ENCODE data around the gene RAB11FIP2.

Gene RAB11FIP2

DNA sequence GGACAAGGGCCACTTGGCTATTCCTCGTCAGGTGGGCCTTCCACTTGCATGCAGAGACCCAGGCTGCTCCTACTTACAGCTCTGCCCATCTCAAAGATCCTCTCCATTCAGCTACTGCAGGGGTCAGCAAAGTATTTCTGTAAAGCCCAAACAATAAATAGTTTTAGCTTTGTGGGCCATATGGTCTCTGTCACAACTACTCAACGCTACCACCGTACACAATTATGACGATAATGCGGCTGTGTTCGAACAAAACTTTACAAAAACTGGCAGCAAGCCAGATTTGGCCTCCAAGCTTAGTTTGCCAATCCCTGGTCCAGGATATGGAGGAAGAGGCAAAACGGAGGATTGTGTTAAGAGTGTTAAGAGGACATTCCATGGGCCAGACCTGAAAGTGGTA, 12.8 kb downstream of the RAB11FIP2 start:
- no peak for DNase-seq

DNA sequence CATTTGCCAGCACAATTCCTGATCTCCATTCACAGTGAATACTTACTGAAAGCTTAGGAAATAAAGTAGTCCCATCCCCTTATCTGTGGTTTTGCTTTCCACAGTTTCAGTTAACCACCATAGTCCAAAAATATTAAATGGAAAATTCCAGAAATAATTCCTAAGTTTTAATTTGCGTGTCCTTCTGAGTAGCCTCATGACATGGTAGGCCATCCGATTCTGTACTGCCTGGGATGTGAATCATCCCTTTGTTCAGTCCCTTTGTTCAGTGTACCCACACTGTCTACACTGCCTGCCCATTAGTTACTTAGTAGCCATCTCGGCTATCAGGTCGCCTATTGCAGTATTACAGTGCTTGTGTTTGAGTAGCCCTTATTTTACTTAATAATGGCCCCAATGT, 14.2 kb downstream of the RAB11FIP2 start:
- DNase-seq = no peak

DNA sequence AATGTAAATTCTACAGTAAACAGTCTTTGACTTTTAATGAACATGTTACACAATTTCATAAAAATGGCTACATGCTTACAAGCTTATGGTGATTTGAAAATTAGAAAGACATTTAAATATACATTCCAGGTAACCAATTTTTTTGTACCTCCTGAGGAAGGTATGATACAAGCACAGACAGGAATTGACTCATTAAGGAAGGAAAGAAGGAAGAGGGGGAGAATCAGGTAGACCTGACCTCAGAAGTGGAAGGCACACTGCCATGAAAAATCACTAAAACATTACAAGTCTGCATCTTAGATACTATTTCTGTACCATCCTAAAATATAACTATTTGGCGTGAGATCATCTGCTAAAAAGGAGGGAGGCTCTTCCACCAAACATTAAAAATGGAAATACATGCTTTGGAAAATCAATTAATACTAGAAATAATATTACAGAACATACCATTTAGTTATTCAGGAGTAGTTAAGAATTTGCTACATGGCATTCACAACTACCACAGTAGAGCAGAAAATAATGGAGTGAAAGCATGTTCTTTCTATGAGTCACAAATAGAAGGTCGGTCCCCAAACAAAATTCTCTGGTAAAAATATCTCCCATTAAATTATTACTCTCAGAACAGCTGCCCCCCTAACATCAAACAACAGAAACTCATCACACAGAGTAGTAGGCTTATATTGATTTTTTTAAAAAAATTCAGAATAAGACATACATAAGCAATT, 15.2 kb downstream of the RAB11FIP2 start:
- no peak for DNase-seq

DNA sequence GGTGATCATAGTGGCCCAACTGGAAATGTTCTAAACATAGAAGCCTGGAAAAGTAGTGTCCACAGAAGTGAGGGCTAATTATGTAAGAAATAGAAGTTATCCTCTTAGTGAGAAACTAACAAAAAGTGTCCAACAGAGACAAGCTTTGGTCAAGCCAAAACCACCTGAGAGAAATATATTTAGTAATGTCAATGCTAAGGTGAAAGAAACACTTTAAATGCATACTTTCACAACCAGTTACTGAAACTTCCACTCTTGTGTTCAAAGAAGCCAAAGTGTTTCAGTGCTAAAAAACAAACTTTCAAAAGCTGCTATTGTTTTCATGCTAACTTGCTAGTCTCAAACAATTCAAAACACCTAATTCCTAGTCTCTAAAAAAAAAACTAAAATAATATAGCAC, 18.1 kb downstream of the RAB11FIP2 start:
- no peak for DNase-seq

DNA sequence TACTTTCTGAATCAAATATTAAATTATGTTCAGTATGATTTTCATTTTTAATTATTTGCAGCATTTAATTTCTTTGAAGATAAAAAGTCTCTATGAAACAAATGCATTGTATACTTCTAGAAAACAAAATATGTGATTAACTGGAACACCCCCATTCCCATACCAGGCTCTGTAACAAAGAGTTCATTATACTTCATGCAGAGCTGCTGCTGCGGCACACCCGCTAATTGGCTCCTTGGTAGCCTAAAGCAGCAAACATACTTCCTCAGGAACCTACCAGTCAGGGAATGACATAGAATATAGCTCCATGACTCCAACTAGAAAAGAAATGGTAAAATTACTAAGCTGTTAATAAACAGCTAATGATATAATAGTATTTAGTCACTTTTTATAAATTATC, 19.3 kb downstream of the RAB11FIP2 start:
- no peak for DNase-seq

DNA sequence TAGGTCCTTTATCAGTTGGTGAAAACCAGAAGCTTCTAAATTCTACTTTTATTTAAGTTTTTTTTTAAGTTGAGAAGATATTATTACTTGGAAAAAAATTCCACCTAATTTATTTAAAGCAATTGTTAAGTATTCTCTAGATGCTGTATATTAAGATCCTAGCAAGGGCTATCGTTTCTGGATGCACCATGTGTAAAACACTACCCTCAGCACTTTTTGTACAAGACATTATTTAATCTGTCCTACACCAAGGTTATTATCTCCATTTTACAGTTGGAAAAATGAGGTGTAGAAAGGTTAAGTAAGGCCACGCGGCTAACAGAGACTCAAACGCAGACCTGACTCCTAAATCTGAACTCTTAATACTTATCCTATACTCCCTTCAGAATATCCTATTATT, 19.8 kb downstream of the RAB11FIP2 start:
- DNase-seq = no peak

DNA sequence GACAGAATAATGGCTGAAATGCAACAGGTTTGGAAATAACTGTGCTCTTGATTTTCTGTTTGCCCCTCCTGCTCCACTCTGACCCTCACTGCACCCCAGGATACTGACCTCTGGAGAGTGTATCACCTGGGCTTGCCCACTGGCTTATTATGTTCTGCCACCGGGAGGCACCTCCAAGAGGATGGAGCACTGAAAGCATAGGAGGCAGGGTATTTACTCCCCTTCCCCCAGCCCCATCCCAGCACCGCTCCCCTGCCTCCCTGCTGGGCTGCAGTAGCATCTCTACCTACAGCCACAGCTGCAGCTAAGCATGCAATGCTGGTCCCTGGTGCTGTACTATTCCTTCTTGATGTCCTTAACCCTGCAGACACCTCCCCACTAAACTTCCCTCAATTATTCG, 26.4 kb downstream of the RAB11FIP2 start:
- no peak for DNase-seq

DNA sequence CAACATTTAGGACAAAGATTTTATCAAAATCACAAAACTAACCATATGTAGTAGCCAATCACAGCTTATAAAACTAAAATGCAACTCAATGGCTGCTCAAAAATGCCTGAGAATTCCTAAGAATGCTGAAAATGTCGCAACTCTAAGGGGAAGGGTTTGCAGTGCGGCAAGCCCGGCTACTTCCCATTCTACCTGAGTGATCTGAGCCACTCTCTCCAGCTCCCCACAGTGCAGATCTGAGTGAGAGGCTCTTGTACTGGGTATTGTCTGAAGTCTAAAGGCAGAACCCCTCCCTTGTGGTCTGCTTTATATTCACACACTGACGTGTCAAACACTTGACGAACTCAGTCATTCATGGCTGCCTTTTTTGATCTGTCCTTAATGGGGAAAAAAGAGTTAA, 28.9 kb downstream of the RAB11FIP2 start:
- DNase-seq = no peak

DNA sequence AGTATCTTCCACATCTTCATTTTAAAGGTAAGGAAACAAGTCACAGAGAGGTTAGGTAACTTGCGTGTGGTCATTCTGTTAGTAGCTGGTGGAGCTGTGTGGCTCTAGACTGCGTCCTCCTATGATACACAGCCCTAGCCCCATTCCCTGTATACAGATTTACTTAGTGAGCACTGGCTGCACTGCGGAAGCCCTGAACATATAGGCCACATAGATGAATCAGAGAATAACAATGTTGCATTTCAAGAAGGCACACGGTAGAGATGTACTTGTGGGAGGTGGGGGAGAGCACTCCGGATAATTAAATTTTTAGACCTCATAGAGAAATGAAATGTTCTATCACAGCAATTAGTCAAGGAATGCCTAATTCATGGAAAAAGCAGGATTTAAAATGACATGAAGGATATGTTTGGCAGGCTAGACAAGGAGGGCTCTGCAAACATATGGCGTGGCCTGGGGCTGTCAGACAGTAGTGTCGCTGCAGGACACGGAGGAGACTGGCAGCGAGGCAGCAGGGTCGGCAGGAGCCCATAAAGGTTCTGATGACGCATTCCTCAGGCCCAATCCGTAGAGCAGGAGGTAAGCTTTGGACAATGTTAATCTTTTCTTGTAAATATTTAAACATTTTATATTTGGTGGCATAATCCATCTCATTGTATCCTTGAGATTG, 29.5 kb downstream of the RAB11FIP2 start:
- no peak for DNase-seq

DNA sequence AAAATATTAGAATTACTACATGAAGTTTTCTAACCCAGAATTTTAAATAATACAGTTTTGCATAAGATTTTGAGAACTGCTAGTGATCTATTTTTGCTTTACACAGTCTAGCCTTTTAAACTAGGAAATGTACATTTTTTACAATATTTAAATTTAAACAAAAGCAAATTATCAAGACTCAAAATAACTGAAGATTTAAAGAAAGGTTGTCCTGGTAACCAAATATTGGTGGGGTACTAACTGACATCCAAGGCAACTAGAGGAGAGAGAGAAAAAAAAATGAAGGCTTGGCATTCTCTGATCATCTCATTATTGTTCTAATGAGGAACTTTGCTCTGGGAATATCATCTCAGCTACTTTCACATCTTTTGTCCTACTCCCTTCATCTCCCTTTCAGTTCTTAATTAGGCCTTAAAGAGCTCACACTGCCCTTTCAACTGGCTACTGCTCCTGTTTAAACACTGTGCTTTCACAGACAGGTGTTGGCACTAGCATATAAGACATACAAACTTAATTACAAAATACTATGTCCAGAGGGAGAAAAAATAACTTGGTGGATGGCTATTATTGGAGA, 33.7 kb downstream of the RAB11FIP2 start:
- DNase-seq = no peak

DNA sequence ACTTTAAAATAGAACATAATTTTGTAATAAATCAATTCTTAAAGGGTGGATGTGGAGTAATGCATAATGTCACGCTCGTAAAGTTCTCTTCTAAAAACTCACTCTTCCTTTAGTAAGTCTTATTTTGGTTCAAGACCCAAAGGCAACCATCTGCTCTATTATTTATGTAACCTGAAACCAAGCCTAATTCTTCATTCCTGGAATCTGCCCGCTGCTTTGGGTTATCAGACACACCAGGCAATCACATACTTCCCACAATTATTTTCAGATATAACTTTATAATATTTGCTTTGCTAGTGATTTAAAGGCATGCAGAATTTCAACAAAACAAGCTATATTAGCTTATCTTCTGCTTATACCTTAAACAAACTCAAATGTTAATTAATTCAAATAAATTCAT, 39.0 kb downstream of the RAB11FIP2 start:
- DNase-seq = no peak

DNA sequence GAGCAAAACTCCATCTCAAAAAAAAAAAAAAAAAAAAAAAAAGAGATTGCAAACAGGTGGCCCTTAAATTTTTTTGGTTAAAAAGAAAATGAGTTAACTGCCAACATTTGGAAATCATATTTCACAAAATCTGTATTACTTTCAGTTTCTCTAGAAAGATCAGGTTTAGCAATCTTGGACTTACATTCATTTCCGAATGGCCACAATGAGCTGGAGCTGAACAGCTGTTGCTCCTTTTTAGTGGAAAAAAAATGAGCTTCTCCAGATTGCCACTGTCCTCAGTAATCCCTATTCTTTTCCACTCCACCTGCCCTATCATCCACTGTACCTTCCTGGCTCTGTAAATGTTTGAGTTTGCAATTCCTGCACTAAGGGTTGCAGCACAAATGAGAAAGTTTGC, 43.6 kb downstream of the RAB11FIP2 start:
- no peak for DNase-seq

DNA sequence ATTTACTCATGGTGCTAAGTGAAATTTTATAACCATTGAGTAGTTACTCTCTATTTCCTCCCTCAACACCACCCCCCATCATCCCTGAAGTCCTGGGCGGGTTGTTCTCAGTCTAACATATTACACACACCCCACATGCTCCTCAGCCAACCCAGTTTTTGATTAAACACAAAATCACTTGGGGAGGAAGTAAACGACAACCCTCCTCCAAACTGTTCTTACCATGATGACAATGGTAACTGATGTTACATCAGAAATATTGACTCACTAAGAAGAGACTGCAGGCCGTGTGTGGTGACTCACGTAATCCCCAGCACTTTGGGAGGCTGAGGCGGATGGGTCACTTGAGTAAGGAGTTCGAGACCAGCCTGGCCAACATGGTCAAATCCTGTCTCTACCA, 44.2 kb downstream of the RAB11FIP2 start:
- no peak for DNase-seq

DNA sequence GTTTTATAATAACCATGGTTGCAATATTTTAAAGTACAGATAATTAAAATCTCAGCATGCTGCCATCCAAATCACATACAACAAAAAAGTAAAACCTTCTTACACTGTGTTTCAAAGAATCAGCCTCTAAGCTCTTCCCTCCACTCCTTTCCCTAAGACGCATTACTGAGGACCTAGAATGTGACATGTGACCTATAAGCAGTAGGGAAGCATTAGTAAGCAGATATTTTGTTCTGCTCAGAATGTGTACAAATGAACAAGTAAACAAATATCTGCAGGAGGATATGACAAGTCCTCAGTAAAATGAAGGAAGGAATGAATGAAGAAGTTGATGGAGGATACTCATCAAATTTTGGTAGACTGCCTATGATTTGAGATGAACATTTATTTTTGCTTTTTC, 49.1 kb downstream of the RAB11FIP2 start:
- DNase-seq = no peak

DNA sequence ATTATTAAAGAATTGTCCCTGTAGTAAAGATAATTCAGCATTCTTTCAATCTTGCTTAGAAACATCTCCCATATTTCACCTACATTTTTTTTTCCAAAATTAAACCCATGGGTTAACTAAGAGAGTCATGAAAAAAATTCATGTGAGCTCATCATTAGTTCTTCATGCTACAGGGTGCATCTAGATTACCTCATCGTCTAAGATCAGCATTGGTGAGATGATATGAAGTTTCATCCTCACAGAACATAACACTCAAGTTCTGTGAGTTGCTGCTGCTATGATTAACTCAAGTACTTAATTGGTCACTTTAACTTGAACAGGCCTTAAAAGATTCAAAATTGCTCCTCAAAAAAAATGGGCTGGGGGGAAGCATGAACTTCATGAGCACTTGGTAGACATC, 50.0 kb downstream of the RAB11FIP2 start:
- DNase-seq = no peak

DNA sequence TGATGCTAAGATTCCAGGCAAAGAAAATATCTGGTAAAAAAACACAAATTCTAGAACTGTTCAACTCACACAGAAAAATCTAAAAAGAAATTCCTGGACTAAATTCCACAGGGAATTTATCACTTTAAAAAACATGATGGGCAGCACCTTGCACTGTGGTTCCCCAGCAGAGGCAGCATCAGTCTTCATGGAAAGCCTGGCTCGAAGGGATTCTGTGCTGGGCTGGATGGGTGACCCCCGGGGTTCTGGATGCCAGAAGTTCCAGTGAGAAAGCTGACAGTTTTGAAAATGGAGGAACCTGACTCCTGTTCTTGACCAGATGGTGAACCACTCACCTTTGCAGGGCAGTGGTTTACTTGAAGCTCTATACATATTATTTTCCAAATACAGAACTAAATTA, 52.0 kb downstream of the RAB11FIP2 start:
- no peak for DNase-seq

DNA sequence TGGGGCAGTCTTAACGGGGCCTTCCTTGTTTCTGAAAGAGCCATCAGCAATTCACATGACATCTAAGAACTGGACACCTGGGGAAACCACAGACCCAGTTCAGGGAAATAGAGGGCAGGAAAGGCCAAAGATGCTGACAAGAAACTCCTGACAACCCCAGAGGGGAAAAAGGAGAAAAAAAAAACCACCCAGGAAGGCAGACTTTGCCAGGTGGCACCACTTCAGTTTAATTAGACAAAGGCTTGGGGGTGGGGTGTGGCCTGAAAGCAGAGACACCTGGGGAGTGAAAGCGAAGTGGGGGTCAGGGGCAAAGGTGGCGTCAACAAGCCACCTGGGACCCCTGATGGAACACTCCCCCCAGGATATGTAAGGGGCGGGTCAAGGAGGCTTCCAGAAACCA, 53.6 kb downstream of the RAB11FIP2 start:
- DNase-seq = no peak

DNA sequence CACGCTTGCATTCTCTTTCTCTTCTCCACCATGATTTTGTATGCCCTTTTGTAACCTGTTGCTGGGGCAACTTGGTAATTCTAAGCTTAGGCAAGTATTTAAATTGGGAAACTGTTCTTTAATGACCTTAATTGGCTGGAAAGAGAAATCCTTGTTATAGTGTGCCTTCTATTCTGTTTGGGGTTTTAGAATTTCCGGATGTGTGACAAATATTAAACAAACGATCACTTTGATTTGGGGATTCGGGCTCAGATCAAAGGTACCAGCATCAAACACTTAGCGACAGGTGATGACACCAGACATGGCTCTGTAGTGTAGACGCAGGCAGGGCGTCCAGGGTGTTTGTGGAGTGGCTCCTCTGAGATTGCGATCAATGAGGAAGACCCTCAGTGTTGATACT, 55.0 kb downstream of the RAB11FIP2 start:
- DNase-seq = no peak

DNA sequence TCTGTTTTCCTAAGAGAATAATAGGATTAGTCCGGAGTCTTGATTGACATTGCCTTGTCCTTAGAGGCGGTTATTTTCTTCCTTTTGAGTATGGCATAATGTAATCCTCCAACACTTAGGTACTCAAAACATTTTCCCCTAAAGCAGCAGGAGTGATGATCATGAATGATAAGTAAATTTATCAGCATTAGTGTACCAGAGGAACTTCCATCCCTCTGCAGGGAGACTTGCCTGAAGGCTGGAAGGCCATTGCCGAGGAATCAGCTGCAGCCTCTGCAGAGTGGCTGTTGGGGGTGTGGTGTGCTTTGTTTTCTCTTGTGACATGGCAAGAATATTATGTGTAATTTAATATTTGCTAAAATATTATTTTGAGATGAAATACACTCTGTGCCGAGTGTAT, 56.8 kb downstream of the RAB11FIP2 start:
- no peak for DNase-seq

DNA sequence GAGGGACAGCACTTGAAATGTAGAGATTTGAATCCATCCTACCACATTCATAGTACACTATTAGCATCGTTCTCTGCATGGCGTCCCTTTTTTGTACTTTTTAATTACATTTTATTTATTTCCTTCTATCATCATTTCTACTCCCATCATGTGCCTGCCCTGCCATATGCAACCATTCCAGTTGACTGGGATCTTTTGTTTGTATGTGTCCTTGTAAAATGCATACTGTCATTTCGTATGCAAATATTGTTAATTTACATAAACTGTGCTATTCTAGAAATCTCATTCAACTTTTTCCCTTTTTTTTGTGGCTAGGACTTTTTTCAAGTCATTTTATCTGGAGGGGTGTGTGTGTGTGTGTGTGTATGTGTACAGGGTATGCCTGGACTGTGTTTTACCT, 57.9 kb downstream of the RAB11FIP2 start:
- no peak for DNase-seq

DNA sequence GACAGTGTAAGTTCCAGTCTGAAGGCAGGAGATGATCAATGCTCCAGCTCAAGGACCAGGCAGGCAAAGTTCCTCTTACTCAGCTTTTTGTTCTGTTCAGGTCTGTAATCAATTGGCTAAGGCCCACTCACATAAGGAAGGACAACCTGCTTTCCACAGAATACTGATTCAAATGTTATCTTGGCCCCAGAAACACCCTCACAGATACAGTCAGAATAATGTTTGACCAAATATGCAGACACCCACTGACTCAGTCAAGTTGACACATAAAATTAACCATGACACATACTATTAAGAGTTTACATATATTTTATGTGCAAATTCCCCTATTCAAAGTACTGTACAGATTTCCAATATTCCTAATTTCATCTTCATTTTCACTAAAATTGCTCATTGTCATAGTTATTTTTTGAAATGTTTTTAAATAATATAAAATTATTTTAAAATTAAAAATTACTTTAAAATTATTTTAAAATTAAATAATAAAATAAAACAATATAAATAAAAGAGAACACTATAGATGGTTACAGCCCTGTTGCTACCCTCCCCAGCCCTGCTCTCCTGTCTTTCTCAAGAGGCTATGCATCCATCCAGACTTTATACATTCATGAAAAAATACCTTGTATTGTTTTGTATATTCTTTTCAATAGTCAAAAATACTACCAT, 59.4 kb downstream of the RAB11FIP2 start:
- no peak for DNase-seq

DNA sequence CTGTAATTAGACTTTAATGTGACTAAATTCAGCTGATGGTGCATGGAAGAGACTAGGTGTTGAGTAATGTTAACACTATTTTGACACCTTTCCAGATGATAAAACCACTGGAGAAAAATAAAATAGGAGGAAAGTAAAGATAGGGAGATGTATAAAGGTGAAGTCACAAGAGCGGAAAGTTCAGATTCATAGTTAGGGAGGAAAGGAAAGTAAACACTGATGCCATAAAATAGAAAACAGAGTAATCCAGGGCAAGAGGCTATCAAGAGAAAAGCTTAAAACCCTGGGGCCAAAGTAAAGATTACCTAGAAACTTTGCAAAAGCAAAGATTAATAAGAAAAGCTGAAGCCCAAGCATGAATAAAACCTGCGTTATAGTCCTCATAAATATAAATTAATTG, 62.8 kb downstream of the RAB11FIP2 start:
- no peak for DNase-seq

DNA sequence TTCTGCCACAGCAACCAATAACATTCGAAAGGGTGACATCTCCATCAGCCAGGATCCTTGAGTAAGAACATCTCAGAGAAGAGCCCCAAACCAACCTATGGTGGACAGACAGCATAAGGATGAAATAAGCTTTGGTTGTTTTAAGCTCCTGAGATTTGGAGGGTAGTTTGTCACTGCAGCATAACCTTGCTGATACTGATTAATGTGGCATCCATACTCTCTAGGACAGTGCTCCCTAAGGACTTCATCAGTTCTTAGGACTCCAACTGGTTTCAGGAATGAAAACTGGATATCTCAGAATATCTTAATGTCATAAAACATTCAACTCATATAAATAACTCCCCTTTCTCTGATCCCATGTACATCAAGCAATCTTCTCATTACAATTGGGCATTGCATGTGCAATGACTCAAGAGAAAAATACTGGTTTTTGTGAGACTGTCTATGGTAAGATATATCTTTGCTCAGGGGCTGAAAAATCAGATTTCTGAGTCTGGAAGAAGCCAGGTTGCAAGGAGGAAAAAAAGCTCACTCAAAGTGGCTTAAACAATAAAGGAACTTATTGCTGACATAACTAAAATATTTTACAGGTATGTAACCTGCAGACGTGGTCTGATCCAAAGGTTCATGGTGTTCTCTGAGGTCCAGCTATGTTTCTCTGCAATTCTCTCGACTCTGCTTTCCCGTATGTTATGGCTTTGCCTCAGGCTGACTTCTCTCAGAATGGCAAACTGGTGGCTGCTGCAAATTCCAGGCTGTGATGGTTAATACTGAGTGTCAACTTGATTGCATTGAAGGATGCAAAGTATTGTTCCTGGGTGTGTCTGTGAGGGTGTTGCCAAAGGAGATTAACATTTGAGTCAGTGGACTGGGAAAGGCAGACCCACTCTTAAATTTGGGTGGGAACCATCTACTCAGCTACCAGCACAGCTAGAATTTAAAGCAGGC, 65.7 kb downstream of the RAB11FIP2 start:
- DNase-seq = no peak
